Neutrophil (primary cell): Measurements from ENCODE around the gene LDB2.

ENCODE experiments used
- H3K27ac ChIP-seq: fragments of 200-600 bp; sonication (generic); 2 replicates; pipeline ENCODE4 v1.5.1; 2016; ENCODE audit warnings: mild to moderate bottlenecking, moderate library complexity
- H3K27me3 ChIP-seq: fragments of 200-600 bp; sonication (generic); 2 replicates; pipeline ENCODE4 v1.6.0; 2016; ENCODE audit warnings: mild to moderate bottlenecking
- H3K36me3 ChIP-seq: fragments of 200-600 bp; sonication (generic); 2 replicates; pipeline ENCODE4 v1.5.1; 2017
- H3K4me1 ChIP-seq, 2 experiments: fragments of 200-600 bp in 1 of 2; sonication (generic) in 1 of 2; 1 replicate in 1 of 2; 2 replicates in 1 of 2; pipeline versions ENCODE4 v1.5.1 to v1.6.1; 2013 to 2016; ENCODE audit warnings: low read depth in 1 of 2, low read length in 1 of 2, mild to moderate bottlenecking in 1 of 2, moderate library complexity in 1 of 2; ENCODE audit not compliant: control insufficient read depth in 1 of 2, insufficient read depth in 1 of 2
- H3K4me3 ChIP-seq, 2 experiments: fragments of 200-600 bp in 1 of 2; sonication (generic) in 1 of 2; 1 replicate in 1 of 2; 2 replicates in 1 of 2; pipeline ENCODE4 v1.5.1; 2013 to 2016; ENCODE audit warnings: low read depth in 1 of 2, low read length in 1 of 2, mild to moderate bottlenecking in 1 of 2, moderate library complexity in 1 of 2
- H3K9me3 ChIP-seq: fragments of 200-600 bp; sonication (generic); 2 replicates; pipeline ENCODE4 v1.5.1; 2016
- CTCF ChIP-seq: fragments of 200-600 bp; sonication (generic); IDR thresholded peaks from 2 replicates; pipeline ENCODE4 v1.5.1; 2016; ENCODE audit warnings: antibody characterized with exemption

LDB2 gene

DNA sequence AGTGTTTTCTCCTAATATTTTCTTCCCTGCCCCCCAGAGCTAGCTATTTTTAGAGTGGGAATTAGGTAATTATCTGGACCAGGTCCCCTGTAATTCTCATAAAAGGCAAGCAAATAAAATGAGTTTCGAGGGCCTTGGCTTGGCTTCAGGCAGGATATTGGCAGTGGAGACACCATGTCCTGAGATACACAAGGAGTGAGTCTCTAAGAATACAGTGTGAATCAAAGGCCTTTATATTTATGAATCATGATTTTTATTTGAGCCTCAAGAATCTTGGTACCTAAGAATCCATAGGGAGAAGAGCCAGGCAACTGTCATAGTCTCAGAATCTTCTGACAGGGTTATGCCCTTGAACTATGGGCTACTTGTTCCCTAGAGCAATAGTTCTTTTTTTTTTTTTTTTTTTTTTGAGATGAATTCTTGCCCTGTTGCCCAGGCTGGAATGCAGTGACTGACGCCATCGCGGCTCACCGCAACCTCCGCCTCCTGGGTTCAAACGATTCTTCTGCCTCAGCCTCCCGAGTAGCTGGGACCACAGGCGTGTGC, 205.4 kb downstream of the LDB2 start:
- Histone ChIP-seq H3K27ac (no peak overlapping the region), H3K27me3 (no peaks in the 10 kb centered on the region), H3K4me1 (no peaks in the 10 kb centered on the region), H3K9me3 (no peaks in the 10 kb centered on the region), H3K4me3 (no peak overlapping the region), H3K36me3 (no peaks in the 10 kb centered on the region)
- TF ChIP-seq CTCF, result no peak

GRCh38 chr4:16692524-16692923, 205.9 kb downstream of the LDB2 start:
- H3K9me3 ChIP-seq, result no peaks in the 10 kb centered on the region
- no peaks in the 10 kb centered on the region for H3K36me3 ChIP-seq
- H3K4me1 ChIP-seq, result no peaks in the 10 kb centered on the region
- no peak overlapping the region for H3K27ac ChIP-seq
- no peaks in the 10 kb centered on the region for H3K27me3 ChIP-seq
- no peak overlapping the region for H3K4me3 ChIP-seq
- TF ChIP-seq CTCF, result no peak

GRCh38 chr4:16692046-16692445, 206.4 kb downstream of the LDB2 start:
- no peaks in the 10 kb centered on the region for H3K9me3 ChIP-seq
- H3K27ac ChIP-seq, result no peak overlapping the region
- H3K4me1 ChIP-seq, result no peaks in the 10 kb centered on the region
- H3K36me3 ChIP-seq, result no peaks in the 10 kb centered on the region
- no peak for TF ChIP-seq CTCF
- no peaks in the 10 kb centered on the region for H3K27me3 ChIP-seq
- no peak overlapping the region for H3K4me3 ChIP-seq

- Histone ChIP-seq H3K27ac (no peak overlapping the region), H3K27me3 (no peaks in the 10 kb centered on the region), H3K4me1 (no peaks in the 10 kb centered on the region), H3K9me3 (no peaks in the 10 kb centered on the region), H3K4me3 (no peak overlapping the region), H3K36me3 (no peaks in the 10 kb centered on the region)
- no peak for TF ChIP-seq CTCF
Measured at GRCh38 chr4:16691450-16691849, 207.0 kb downstream of the LDB2 start.

- H3K27ac ChIP-seq, result no peak overlapping the region
- no peaks in the 10 kb centered on the region for H3K4me1 ChIP-seq
- no peaks in the 10 kb centered on the region for H3K9me3 ChIP-seq
Measured at GRCh38 chr4:16687845-16688244, 210.6 kb downstream of the LDB2 start.

More at GRCh38 chr4:16687845-16688244, 210.6 kb downstream of the LDB2 start:
- TF ChIP-seq CTCF, result no peak
- Histone ChIP-seq H3K36me3 (no peaks in the 10 kb centered on the region), H3K27me3 (peaks cover 5% of the 10 kb centered on the region), H3K4me3 (no peak overlapping the region)
